HepG2 (cell line): ENCODE data around the gene FUZ. TPM values are rescaled to one million over a fixed set of nuclear protein-coding genes. Genes with fewer than 3 reads are reported as not detected.

Experiments used
- ATAC-seq: fragments of 200-7000 bp; cut with Tn5 transposase; 3 replicates; pipeline ENCODE4 v1.9.1; 2020; ENCODE audit warnings: mild to moderate bottlenecking, moderate library complexity
- BruUV-seq: library from RNA; stranded (reverse); fragments of 400-500 nt; replicated peaks from 2 replicates; lab custom pipeline; 2021; lab: Mats Ljungman, UMichigan
- CTCF ChIA-PET: fragments of 300-600 bp; formaldehyde crosslinking; extraction: SDS; loops from one replicate; lab custom pipeline; 2021; ENCODE audit warnings: low total read pairs, inconsistent platforms, low intra/inter-chr PET ratio; lab: Yijun Ruan, JAX
- POLR2A ChIA-PET: fragments of 350-600 bp; sonication (Branson Sonifier 250); formaldehyde crosslinking; loops from one replicate; lab custom pipeline; 2020; ENCODE audit warnings: antibody characterized with exemption, inconsistent platforms; lab: Yijun Ruan, JAX
- DNase-seq: peaks from one replicate; pipeline ENCODE4 v3.0.0-alpha.2; 2015; ENCODE audit warnings: low spot score
- FAIRE-seq: peaks from 3 replicates; lab custom pipeline; 2011; peaks lifted over from hg19 to GRCh38; lab: Jason Lieb, UNC
- H2AFZ ChIP-seq: one replicate; pipeline ENCODE4 v1.6.1; 2011; ENCODE audit warnings: low read length, inconsistent platforms
- H3K27ac ChIP-seq: fragments of 300-600 bp; 3 replicates; pipeline ENCODE4 v1.8.0; 2011; ENCODE audit warnings: mixed run types, mild to moderate bottlenecking, mixed read lengths, low read length, inconsistent platforms; ENCODE audit not compliant: insufficient read depth; ENCODE audit errors: extremely low read length
- H3K27me3 ChIP-seq, 2 experiments: fragments of 200-600 bp in 1 of 2; 2 replicates in 1 of 2; 3 replicates in 1 of 2; pipeline versions ENCODE4 v1.6.0 to v1.8.0; 2011; ENCODE audit warnings: low read length in 2 of 2, mild to moderate bottlenecking in 2 of 2, moderate library complexity in 2 of 2, inconsistent platforms in 1 of 2; ENCODE audit not compliant: insufficient read depth in 2 of 2, control insufficient read depth in 1 of 2
- H3K36me3 ChIP-seq, 2 experiments: fragments of 200-600 bp in 1 of 2; replicated peaks in 1 of 2; 2 replicates in 1 of 2; 3 replicates in 1 of 2; pipeline versions ENCODE4 v1.5.1 to v1.8.0; 2011; ENCODE audit warnings: low read length in 2 of 2, inconsistent platforms in 1 of 2; ENCODE audit not compliant: insufficient read depth in 2 of 2, control insufficient read depth in 1 of 2
- H3K4me1 ChIP-seq: 2 replicates; pipeline ENCODE4 v1.5.1; 2012; ENCODE audit warnings: low read length, inconsistent platforms; ENCODE audit not compliant: insufficient read depth
- H3K4me2 ChIP-seq: 2 replicates; pipeline ENCODE4 v1.6.0; 2011; ENCODE audit warnings: low read depth, low read length, inconsistent platforms
- H3K4me3 ChIP-seq, 3 experiments: fragments of 200-600 bp in 1 of 3; sonication (generic), shearing (Covaris generic) in 1 of 3; replicated peaks in 1 of 3; 2 replicates each; pipeline ENCODE4 v1.5.1; 2011 to 2016; ENCODE audit warnings: low read length in 3 of 3, inconsistent platforms in 2 of 3, low read depth in 2 of 3, mild to moderate bottlenecking in 2 of 3, control low read depth in 1 of 3, mixed read lengths in 1 of 3; ENCODE audit not compliant: insufficient read depth in 1 of 3
- H3K79me2 ChIP-seq: one replicate; pipeline ENCODE4 v1.6.1; 2011; ENCODE audit warnings: low read length, inconsistent platforms; ENCODE audit not compliant: insufficient read depth
- H3K9ac ChIP-seq: 2 replicates; pipeline ENCODE4 v1.6.0; 2011; ENCODE audit warnings: mild to moderate bottlenecking, low read depth, low read length, inconsistent platforms; ENCODE audit not compliant: insufficient read depth
- H3K9me3 ChIP-seq: 2 replicates; pipeline ENCODE4 v1.5.1; 2012; ENCODE audit warnings: mild to moderate bottlenecking, low read length
- H4K20me1 ChIP-seq: 2 replicates; pipeline ENCODE4 v1.6.0; 2011; ENCODE audit warnings: inconsistent platforms, mild to moderate bottlenecking, low read length, moderate library complexity; ENCODE audit not compliant: insufficient read depth
- AKAP8 ChIP-seq: sonication (generic); formaldehyde crosslinking; IDR thresholded peaks from 2 replicates; pipeline ENCODE4 v1.5.1; 2020; ENCODE audit warnings: mild to moderate bottlenecking, missing genetic modification reagents
- ARNT2 ChIP-seq: sonication (generic); formaldehyde crosslinking; IDR thresholded peaks from 2 replicates; pipeline ENCODE4 v1.8.0; 2022; ENCODE audit warnings: mild to moderate bottlenecking, low read depth, missing genetic modification reagents, moderate library complexity
- HNRNPUL1 ChIP-seq: fragments of 200-400 bp; formaldehyde crosslinking; IDR thresholded peaks from 2 replicates; pipeline ENCODE4 v1.6.1; 2017; ENCODE audit warnings: low read depth, mild to moderate bottlenecking, low read length, moderate library complexity
- KAT8 ChIP-seq: IDR thresholded peaks from 2 replicates; pipeline ENCODE4 v1.6.1; 2016; ENCODE audit warnings: missing genetic modification reagents, missing compliant biosample characterization
- KDM5A ChIP-seq: fragments of 200-600 bp; sonication (generic); IDR thresholded peaks from 2 replicates; pipeline ENCODE4 v1.7.0; 2018; ENCODE audit warnings: antibody characterized with exemption, mild to moderate bottlenecking, low read length, borderline replicate concordance
- KLF9 ChIP-seq: IDR thresholded peaks from 2 replicates; pipeline ENCODE4 v1.6.1; 2016; ENCODE audit warnings: low read depth
- NCOA1 ChIP-seq: sonication (generic); formaldehyde crosslinking; IDR thresholded peaks from 2 replicates; pipeline ENCODE4 v1.9.0; 2021; ENCODE audit warnings: missing genetic modification reagents
- NFYC ChIP-seq: IDR thresholded peaks from 2 replicates; pipeline ENCODE4 v1.6.1; 2016; ENCODE audit warnings: missing genetic modification reagents, missing compliant biosample characterization
- PHF5A ChIP-seq: IDR thresholded peaks from one replicate; pipeline ENCODE4 v1.6.1; 2018; ENCODE audit warnings: low read depth, missing genetic modification reagents; ENCODE audit not compliant: unreplicated experiment
- REL ChIP-seq: sonication (generic); formaldehyde crosslinking; conservative IDR thresholded peaks from 2 replicates; pipeline ENCODE4 v1.8.0; 2022; ENCODE audit warnings: mild to moderate bottlenecking, missing genetic modification reagents, moderate library complexity
- SIX4 ChIP-seq: sonication (generic); formaldehyde crosslinking; IDR thresholded peaks from 2 replicates; pipeline ENCODE4 v1.4.0; 2020; ENCODE audit warnings: missing genetic modification reagents
- SUZ12 ChIP-seq: fragments of 150-350 bp; IDR thresholded peaks from 2 replicates; pipeline ENCODE4 v1.6.1; 2014; ENCODE audit warnings: low read depth, low read length
- THRA ChIP-seq: sonication (generic); formaldehyde crosslinking; IDR thresholded peaks from 2 replicates; pipeline ENCODE4 v1.4.0; 2020; ENCODE audit warnings: missing genetic modification reagents, borderline replicate concordance
- TOPORS ChIP-seq: sonication (generic); formaldehyde crosslinking; IDR thresholded peaks from 2 replicates; pipeline ENCODE4 v1.8.0; 2023; ENCODE audit warnings: mild to moderate bottlenecking, missing genetic modification reagents
- ZNF326 ChIP-seq: sonication (generic); formaldehyde crosslinking; IDR thresholded peaks from 2 replicates; pipeline ENCODE4 v1.4.0; 2020; ENCODE audit warnings: missing genetic modification reagents, borderline replicate concordance
- ZNF34 ChIP-seq: sonication (generic); formaldehyde crosslinking; IDR thresholded peaks from 2 replicates; pipeline ENCODE4 v1.4.0; 2020; ENCODE audit warnings: mild to moderate bottlenecking, missing genetic modification reagents, borderline replicate concordance
- ZNF382 ChIP-seq: sonication (generic); formaldehyde crosslinking; IDR thresholded peaks from 2 replicates; pipeline ENCODE4 v1.5.0; 2020; ENCODE audit warnings: missing genetic modification reagents, mild to moderate bottlenecking, borderline replicate concordance
- ZNF639 ChIP-seq: conservative IDR thresholded peaks from 2 replicates; pipeline ENCODE4 v1.6.1; 2018; ENCODE audit warnings: missing genetic modification reagents
- WGBS: methylation state at CpG from one replicate; pipeline ENCODE4 v1.1.6; 2017; ENCODE audit warnings: low lambda C conversion rate; 5-methylcytosine and 5-hydroxymethylcytosine counted together
- in situ Hi-C: cut with HindIII; loops from 2 replicates; pipeline ENCODE4 v1.10.0; 2017; ENCODE audit warnings: low pct_unique_long_range_greater_than_20kb; ENCODE audit not compliant: extremely low pct_ligation_motif_present
- intact Hi-C: fragments of 100-400 bp; cut with micrococcal nuclease; formaldehyde crosslinking; loops from one replicate; pipeline ENCODE4 v1.10.0; 2022; ENCODE audit not compliant: unreplicated experiment
- polyA plus RNA-seq, 8 experiments: library from polyadenylated mRNA; depleted of rRNA in 3 of 8; stranded (reverse) in 7 of 8; unstranded in 1 of 8; fragments of >200 nt; fragmentation: Illumina TruSeq in 4 of 8; extraction: Trizol in 4 of 8; gene quantifications; 2 replicates each; pipeline versions ENCODE4 v1.2.1 to v1.2.3, GENCODE V29; 2011 to 2016; ENCODE audit warnings: low read depth in 4 of 8, missing spikeins in 1 of 8, mixed read lengths in 1 of 8; ENCODE audit not compliant: insufficient read depth in 1 of 8
- total RNA-seq, 5 experiments: library from RNA; depleted of rRNA; stranded (reverse); fragments of >200 nt; fragmentation: Illumina TruSeq; extraction: Trizol; gene quantifications; 2 replicates each; pipeline ENCODE4 v1.2.3, GENCODE V29; 2016; ENCODE audit warnings: low read depth in 1 of 5
- TF ChIP-seq, protein P1 (sequence below): fragments of 450-650 bp; IDR thresholded peaks from 2 replicates; pipeline ENCODE4 v1.6.1; 2017; ENCODE audit warnings: mild to moderate bottlenecking

The FUZ gene
- total and polyA plus RNA-seq, 2 of the 13 experiments (the other 11 are each of a cell fraction or from before 2014, with no cell fraction given): 0.08 TPM; not detected in 1

GRCh38 chr19:49850487-49851342, 37.6 kb upstream of the FUZ start, which contains the start of gene PTOV1:
TSS of gene PTOV1 (plus strand) at chr19:49851159.
- CTCF ChIA-PET: no interaction called here
- Histone ChIP-seq H3K27ac (peak within 1 kb of the TSS; percentile 100), H3K4me3 (peak within 1 kb of the TSS; percentile 89 to 93 (median 90)), H2AFZ (no peak within 1 kb of the TSS), H3K27me3 (no peaks in the 10 kb centered on the region; a peak in 1 of 5 replicates), H3K9me3 (no peaks in the 10 kb centered on the region), H4K20me1 (peaks cover 23% of the 10 kb centered on the region), H3K36me3 (peaks cover 13 to 17% of the 10 kb centered on the region in 2 experiments; a peak in 4 of 5 replicates), H3K4me1 (peaks cover 30% of the 10 kb centered on the region), H3K79me2 (peaks cover 24% of the 10 kb centered on the region), H3K4me2 (peak within 1 kb of the TSS; percentile 89), H3K9ac (peak within 1 kb of the TSS; percentile 96)
- FAIRE-seq: peak; percentile 83
- in situ Hi-C loops (no loop called here), intact Hi-C loops (no loop called here)
- peak; percentile 84 for ATAC-seq
- DNase-seq: peak; percentile 90
- WGBS: 21% methylated on average over 22 of the region's 98 CpGs
- BruUV-seq: TSS peak; percentile 82
- POLR2A ChIA-PET: interaction anchor here (0.6 to 3.1 kb wide), 13 partner anchors 10 to 165 kb away, joined by 3 to 29 read pairs (median 7); partner anchors contain the start of genes AKT1S1, AP2A1, ATF5 and NUP62
- TF ChIP-seq SUZ12 (peak; percentile 68), ARNT2 (CRISPR knock-in tag) (no peak), THRA (CRISPR knock-in tag) (no peak), KDM5A (peak; percentile 54; the same call in 1 of the 2 replicates), ZNF326 (CRISPR knock-in tag) (no peak), HNRNPUL1 (no peak), PHF5A (CRISPR knock-in tag) (peak; percentile 24), ZNF34 (no peak), KAT8 (CRISPR knock-in tag) (peak; percentile 66), NFYC (CRISPR knock-in tag) (no peak), NCOA1 (no peak), ZNF382 (no peak), AKAP8 (CRISPR knock-in tag) (peak; percentile 79), ZNF639 (CRISPR knock-in tag) (peak; percentile 70), REL (CRISPR knock-in tag) (no peak), SIX4 (no peak), TOPORS (CRISPR knock-in tag) (no peak; the same call in 1 of the 2 replicates), KLF9 (CRISPR knock-in tag) (0 out of 2 replicates have a peak, but pooled peaks have one; percentile 40)
- TF ChIP-seq, protein P1, sequence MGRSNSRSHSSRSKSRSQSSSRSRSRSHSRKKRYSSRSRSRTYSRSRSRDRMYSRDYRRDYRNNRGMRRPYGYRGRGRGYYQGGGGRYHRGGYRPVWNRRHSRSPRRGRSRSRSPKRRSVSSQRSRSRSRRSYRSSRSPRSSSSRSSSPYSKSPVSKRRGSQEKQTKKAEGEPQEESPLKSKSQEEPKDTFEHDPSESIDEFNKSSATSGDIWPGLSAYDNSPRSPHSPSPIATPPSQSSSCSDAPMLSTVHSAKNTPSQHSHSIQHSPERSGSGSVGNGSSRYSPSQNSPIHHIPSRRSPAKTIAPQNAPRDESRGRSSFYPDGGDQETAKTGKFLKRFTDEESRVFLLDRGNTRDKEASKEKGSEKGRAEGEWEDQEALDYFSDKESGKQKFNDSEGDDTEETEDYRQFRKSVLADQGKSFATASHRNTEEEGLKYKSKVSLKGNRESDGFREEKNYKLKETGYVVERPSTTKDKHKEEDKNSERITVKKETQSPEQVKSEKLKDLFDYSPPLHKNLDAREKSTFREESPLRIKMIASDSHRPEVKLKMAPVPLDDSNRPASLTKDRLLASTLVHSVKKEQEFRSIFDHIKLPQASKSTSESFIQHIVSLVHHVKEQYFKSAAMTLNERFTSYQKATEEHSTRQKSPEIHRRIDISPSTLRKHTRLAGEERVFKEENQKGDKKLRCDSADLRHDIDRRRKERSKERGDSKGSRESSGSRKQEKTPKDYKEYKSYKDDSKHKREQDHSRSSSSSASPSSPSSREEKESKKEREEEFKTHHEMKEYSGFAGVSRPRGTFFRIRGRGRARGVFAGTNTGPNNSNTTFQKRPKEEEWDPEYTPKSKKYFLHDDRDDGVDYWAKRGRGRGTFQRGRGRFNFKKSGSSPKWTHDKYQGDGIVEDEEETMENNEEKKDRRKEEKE: no peak
